GM12872 (cell line): Measurements from ENCODE around the gene KIRREL1.
A peak's percentile ranks its signal among the peaks of the same experiment; 100 is the strongest.

ENCODE experiments used
- TF ChIP-seq, protein P1 (sequence below): IDR thresholded peaks from 3 replicates; pipeline ENCODE4 v1.5.1; 2011; ENCODE audit warnings: low read depth, mild to moderate bottlenecking, low read length, moderate library complexity; ENCODE audit not compliant: insufficient read depth

The KIRREL1 gene

DNA sequence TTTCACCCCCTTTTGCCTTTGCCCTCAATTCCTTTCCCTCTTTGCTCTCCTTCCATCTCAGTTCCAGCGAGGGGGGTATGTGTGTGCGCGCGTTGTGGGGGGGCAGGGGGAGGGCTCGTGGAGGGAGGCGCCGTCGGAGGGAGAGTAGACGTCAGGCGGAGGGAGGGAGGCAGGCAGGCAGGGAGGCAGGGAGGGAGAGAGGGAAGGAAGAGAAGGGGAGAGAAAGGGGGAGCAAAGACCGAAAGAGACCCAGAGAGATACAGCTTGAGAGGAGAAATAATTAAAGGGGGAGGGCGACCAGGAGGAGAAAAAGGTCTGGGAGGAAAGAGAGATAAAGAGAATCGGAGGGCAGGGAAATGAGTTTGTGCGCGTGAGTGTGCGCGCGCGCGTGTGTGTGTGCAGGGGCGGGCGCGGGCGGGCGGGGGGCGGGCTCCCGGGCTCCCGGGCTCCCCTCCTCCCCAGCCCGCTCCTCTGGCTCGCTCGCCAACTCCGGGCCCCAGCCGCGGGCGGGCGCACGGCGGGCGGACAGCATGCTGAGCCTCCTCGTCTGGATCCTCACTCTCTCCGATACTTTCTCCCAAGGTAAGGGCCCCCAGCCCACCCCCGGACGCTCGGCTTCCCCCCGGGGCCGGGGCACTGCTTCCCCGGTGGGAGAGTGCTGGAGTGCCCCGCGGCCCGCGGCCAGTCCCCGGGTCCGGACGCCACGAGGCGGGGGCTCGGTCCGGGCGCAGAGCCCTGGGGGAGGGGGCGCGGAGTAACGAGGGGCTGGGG, at the start of gene KIRREL1:
Gene KIRREL1, plus strand, starts transcription at position 499 of the 771 bp plus-strand sequence. Its CDS starts 32 bp downstream, at position 531.
- TF ChIP-seq, protein P1, sequence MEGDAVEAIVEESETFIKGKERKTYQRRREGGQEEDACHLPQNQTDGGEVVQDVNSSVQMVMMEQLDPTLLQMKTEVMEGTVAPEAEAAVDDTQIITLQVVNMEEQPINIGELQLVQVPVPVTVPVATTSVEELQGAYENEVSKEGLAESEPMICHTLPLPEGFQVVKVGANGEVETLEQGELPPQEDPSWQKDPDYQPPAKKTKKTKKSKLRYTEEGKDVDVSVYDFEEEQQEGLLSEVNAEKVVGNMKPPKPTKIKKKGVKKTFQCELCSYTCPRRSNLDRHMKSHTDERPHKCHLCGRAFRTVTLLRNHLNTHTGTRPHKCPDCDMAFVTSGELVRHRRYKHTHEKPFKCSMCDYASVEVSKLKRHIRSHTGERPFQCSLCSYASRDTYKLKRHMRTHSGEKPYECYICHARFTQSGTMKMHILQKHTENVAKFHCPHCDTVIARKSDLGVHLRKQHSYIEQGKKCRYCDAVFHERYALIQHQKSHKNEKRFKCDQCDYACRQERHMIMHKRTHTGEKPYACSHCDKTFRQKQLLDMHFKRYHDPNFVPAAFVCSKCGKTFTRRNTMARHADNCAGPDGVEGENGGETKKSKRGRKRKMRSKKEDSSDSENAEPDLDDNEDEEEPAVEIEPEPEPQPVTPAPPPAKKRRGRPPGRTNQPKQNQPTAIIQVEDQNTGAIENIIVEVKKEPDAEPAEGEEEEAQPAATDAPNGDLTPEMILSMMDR, result no peak

DNA sequence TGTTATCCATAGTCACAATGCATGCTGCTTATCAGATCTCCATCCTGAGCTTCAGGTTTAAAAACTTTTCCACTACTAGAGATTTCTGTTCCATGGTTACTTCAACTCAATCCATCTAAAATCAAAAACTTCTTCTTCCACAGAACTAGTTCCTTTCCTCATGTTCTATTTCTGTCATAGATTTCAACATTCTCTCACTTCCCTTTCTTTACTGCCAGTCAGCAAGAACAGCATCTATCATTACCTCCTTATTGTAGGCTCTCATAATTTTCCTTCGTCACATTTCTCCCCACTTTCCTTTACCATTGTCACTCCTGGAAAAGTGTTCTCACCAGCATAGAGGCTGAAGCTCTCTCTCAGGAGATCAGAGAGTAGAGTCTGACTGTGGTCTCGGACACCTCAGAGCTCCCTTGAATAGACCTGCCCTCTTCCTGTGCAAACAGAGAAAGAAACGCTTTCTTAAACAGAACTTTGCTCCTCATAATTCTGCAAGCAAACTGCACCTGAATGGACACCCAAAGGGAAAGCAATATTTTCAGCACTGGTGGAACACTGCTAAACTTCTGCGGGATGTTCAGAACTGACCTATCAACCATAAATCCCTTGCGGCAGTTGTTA, 48.7 kb upstream of the KIRREL1 start:
- TF ChIP-seq, protein P1, result no peak

DNA sequence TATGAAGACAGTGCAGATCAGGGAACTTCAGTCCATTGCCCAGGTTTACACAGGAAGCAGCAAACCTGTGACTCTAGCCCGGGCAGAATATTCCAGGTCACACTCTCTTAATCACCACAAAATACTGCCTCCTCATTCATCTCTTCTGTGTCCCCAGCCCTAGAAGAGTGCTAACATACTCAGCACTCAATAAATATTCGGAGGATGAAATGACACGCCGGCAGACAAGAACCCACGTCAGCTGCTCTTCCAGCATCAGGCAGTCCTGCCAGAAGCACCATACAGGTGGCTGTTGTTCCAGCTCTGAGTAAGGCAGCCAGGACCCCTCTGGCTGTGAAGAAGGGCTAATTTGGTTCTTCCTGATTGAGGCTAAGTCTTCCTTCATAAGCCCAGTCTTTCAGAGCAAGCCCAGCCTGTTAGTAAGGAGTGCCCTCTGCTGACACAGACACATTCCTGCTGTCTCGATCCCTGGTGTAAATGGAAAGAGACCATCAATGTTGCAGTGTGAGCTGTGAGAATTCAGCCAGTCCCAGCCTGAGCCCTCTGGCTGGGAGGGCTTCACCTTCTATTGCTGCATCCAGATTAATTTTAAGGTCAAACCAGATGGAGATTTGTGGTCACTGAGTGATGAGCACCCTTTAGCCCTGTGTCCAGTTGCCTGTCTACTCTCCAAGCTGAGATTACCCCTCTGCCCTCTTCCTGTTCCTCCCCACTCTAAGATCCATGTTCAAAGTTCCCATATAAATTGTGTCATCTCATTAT, 45.0 kb upstream of the KIRREL1 start:
- TF ChIP-seq, protein P1, result peak; percentile 72

DNA sequence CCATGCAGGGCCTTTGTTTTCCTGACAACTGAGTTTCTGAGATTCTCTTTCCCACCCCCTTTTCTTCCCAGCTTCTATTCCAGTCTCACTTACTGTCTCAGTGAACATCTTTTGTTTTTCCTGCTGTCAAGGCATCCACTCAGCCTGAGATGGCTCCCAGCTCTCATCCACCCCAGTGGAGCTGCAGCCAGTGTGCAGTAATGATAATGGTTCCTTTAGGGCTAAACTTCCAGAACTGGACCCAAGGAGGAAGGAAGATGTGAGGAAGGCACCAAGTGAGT, 44.4 kb upstream of the KIRREL1 start:
- TF ChIP-seq, protein P1, result no peak

DNA sequence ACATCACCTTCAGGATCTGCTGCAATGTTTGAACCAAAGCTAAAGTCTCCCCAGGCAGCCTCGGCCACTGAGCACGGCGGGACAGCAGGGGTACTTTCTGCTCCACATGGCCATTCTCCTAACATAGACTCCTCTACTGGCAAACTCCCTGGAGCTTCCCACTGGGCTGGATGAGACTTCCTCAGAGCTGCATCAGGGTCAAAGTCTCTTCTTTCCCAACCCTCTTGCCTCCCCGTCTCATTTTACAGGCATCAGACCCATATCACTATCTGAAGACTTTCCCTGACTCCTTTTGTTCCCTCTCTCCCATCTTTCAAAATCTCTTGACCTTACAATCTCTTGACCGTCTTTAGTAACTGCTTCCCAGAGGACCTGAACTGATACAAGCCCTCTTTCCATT, 42.2 kb upstream of the KIRREL1 start:
- TF ChIP-seq, protein P1, result no peak

DNA sequence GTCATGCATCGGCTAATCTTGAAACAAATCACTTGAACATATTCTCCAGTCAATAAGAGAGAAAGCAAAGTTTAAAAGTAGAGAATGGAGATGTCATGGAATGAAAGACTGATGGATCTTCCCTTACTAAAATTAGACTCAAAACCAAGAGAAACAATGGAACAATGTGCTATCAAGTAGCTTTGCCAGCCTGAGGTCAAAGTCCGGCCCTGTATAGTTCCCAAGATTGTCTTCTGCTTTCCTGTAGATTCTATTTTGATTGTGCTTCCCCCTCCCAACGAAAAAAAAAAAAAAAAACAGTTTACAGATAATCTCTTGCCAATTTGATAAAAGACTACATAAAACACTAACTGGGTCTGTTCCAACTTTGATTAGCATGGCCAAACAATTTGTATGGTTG, 40.8 kb upstream of the KIRREL1 start:
- TF ChIP-seq, protein P1, result no peak

DNA sequence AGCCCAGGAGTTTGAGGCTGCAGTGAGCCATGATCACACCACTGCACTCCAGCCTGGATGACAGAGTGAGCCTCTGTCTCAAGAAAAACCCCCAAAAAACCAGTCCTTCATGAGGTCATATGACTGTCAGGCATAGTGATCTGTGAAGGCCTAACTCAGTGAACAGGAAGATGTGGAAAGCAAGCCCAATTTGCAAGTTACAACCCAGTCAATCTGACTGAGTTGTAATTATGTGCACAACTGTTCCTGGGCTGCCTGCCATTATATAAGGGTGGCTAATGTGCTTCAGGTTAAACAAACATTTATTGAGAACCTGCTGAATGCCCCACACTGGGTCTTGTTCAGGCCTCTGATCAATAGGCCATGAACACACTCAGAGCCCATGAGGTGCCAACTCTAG, 38.2 kb upstream of the KIRREL1 start:
- TF ChIP-seq, protein P1, result no peak
